DMS53 (cell line): Measurements from ENCODE around the gene TAF8.
"Not testable (repeated sequence)": the region's sequence is repeated elsewhere in the genome, so short reads cannot be mapped to it uniquely, and the experiment has no call there.

ENCODE experiments used
- DNase-seq: peaks from one replicate; lab custom pipeline; 2025; lab: John Stamatoyannopoulos, UW

The TAF8 gene

GRCh38 chr6:42029062-42029685 is 21.1 kb upstream of the TAF8 start:
- no peak for DNase-seq

GRCh38 chr6:42029881-42030280 is 20.4 kb upstream of the TAF8 start:
- no peak for DNase-seq

- DNase-seq = peak; percentile 83
Measured at GRCh38 chr6:42030585-42031506, 19.5 kb upstream of the TAF8 start.

GRCh38 chr6:42032366-42032765 is 18.0 kb upstream of the TAF8 start:
- DNase-seq = no peak

GRCh38 chr6:42037669-42038068 is 12.7 kb upstream of the TAF8 start:
- not testable (repeated sequence) for DNase-seq

- no peak for DNase-seq
Measured at GRCh38 chr6:42038163-42038562, 12.2 kb upstream of the TAF8 start.

- DNase-seq = no peak
Measured at GRCh38 chr6:42038811-42039408, 11.4 kb upstream of the TAF8 start.

- no peak for DNase-seq
Measured at GRCh38 chr6:42040856-42041480, 9.4 kb upstream of the TAF8 start.

GRCh38 chr6:42041481-42042053 is 8.8 kb upstream of the TAF8 start:
- DNase-seq = no peak

GRCh38 chr6:42042108-42042507 is 8.2 kb upstream of the TAF8 start:
- DNase-seq = no peak

GRCh38 chr6:42043787-42044475 is 6.4 kb upstream of the TAF8 start:
- peak; percentile 89 for DNase-seq

- DNase-seq = peak; percentile 67
Measured at GRCh38 chr6:42045538-42046460, 4.5 kb upstream of the TAF8 start.

- DNase-seq = peak; percentile 31
Measured at GRCh38 chr6:42046464-42047212, 3.7 kb upstream of the TAF8 start.

GRCh38 chr6:42047213-42047590 is 3.1 kb upstream of the TAF8 start:
- DNase-seq = no peak

GRCh38 chr6:42047790-42048405 is 2.4 kb upstream of the TAF8 start:
- DNase-seq = peak; percentile 63

- peak; percentile 49 for DNase-seq
Measured at GRCh38 chr6:42049116-42049809, 1.1 kb upstream of the TAF8 start.

GRCh38 chr6:42049948-42050296 is 402 bp upstream of the TAF8 start:
- DNase-seq = peak; percentile 81

- peak; percentile 19 for DNase-seq
Measured at GRCh38 chr6:42051268-42051653, 937 bp downstream of the TAF8 start.

GRCh38 chr6:42053601-42054000 is 3.3 kb downstream of the TAF8 start:
- no peak for DNase-seq
